Amygdala (tissue), 56 donors: ENCODE results near the gene PPT1.
A peak's percentile ranks its signal among the peaks of the same experiment; 100 is the strongest.

Experiments
- DNase-seq, 56 donors: peaks; one replicate each; lab custom pipeline; 2025; lab: John Stamatoyannopoulos, UW

Gene PPT1

GRCh38 chr1:40096977-40097782, at the start of gene PPT1:
TSS of gene PPT1 (minus strand) at chr1:40097252. CDS start at chr1:40097238, 14 bp downstream.
- DNase-seq, result peak; percentile 28 to 88 (median 71)

DNA sequence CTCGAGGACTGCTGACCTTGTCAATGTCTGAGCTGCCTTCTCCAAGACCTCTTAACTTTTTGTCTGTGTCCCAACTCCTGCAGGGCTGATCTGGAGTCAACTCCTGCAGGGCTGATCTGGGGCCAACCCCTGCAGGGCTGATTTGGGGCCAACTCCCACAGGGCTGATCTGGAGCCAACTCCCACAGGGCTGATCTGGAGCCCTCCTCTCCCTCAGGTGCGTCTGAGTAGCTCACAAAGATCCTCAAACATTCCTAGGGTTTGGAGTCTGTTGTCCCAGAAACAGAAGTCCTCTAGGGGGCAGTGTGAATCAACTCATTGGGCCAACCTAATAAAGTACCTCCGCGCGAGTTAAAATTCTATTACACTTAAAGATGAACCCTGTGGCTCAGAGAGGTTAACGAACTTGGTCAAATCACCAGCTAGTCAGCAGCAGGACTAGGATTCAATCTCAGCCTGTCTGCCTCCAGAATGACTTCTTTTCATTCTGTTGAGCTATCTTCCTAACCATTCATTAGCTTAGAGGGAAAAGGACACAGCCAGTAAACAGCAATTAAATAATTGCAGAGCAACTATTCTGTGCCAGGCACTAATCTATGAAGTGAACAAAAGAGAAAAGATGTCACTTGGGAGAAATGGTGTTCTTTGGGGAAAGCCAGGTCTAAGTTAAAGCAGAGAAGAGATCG, 47.0 kb upstream of the PPT1 start:
- DNase-seq, result peak in 22 of 56 donors; percentile 1 to 72 (median 16)

DNA sequence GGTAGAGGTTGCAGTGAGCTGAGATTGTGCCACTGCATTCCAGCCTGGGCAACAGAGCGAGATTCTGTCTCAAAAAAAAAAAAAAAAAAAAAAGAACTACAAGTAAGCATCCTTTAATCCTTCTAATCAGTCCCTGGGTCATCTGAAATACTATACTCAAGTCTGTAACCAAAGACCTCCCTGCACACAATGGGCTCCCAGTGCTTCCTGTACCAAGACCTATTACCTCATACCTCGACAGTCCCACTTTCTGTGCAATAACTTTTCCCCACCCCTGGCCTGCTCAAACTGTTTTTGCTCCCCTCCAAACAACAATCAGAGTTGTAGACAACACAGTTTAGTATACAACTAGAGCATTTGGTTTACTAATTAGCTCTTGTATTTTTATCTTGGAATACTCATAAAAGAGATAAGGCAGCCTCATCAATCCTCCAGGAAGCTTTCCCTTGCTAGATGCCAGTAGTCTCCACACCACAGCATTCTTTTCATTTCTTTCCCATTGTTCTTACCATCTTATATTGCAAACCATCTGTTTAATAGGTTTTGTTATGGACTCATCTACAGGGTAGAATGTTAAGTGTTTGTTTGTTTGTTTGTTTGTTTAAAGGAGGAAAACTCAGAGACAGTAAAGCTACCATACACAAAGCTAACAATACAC, 45.0 kb upstream of the PPT1 start:
- DNase-seq, result no peak

GRCh38 chr1:40140211-40140973, 43.3 kb upstream of the PPT1 start:
- DNase-seq, result no peak

DNA sequence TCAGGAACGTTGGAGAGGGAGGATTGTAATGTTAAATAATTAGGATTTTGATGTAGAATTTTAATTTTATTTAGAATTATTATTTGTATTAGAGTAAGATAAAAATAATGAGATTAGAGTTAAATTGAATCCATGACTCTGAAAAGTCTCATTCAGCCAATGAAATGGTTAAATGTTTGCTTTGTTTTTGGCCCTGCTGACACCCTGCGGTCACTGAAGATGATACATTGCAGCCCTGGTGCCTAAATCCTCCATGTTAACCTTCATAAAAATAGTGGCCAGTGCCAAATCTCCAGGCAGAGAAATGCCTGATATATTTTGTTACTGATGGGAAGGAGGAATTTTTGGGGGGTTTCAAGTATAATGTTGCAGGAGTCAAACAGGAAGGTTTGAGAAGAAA, 36.8 kb upstream of the PPT1 start:
- DNase-seq, result no peak

DNA sequence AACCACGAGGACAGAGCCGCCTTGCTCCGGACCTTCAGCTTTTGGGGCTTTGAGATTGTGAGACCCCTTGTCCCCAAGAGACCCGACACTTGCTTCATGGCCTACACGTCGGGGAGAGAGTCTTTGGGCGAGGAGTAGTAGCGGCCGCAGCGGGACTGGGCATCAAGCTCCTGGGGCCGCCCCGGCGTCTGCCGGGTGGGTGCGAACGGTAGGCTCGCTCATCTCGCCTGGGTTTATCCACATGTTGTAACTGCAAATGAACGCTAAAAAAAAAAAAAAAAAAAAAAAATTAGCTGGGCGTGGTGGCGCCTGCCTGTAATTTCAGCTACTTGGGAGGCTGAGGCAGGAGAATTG, 36.2 kb upstream of the PPT1 start:
- DNase-seq, result no peak

GRCh38 chr1:40132383-40133311, 35.6 kb upstream of the PPT1 start:
- DNase-seq, result peak in 8 of 56 donors; percentile 1 to 32 (median 6)

- DNase-seq, result no peak
These were observed 33.8 kb upstream of the PPT1 start for GRCh38 chr1:40130892-40131291.

DNA sequence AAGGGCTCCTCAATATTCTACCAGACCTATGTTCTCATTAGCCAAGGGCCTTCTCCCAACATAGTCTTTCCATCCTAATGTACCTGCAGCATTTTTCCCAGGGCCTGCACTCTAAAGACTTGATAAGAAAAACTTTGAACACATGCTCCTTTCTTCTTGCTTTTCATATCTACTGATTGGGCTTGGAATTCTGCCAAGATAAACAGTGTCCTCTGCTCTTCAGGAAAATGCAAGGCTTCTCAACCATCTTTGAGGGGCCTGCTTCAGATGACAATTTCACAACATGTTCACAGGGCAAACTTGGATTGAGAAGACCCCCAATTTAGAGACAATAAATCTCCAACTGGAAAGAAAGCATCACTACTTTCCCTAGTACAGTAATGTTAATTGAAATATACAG, 25.8 kb upstream of the PPT1 start:
- no peak for DNase-seq

GRCh38 chr1:40120128-40120527, 23.1 kb upstream of the PPT1 start:
- DNase-seq, result no peak

DNA sequence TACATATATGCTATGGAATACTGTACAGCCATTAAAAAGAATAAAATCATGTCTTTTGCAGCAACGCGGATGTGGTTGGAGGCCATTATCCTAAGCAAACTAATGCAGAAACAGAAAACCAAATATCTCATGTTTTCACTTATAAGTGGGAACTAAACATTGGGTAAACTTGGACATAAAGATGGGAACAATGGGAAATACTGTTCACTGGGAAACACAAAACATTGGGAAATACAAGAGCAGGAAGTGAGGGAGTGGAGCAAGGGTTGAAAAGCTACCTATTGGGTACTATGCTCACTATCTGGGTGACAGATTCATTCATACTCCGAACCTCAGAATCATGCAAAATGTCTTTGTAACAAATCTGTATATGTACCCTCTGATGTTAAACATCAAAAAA, 17.3 kb upstream of the PPT1 start:
- DNase-seq, result no peak

DNA sequence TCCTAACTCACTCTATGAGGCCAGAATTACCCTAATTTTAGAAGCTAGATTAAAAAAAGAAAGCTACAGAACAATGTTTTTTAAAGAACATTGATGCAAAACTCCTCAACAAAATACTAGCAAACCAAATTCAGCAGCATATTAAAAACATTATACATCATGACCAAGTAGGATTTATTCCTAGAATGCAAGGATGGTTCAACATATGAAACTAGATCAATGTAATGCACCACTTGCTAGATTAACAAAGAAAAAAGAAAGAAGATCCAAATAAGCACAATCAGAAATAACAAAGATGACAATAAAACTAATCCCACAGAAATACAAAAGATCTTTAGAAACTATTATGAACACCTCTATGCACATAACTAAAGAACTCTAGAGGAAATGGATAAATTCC, 13.3 kb upstream of the PPT1 start:
- DNase-seq, result no peak

DNA sequence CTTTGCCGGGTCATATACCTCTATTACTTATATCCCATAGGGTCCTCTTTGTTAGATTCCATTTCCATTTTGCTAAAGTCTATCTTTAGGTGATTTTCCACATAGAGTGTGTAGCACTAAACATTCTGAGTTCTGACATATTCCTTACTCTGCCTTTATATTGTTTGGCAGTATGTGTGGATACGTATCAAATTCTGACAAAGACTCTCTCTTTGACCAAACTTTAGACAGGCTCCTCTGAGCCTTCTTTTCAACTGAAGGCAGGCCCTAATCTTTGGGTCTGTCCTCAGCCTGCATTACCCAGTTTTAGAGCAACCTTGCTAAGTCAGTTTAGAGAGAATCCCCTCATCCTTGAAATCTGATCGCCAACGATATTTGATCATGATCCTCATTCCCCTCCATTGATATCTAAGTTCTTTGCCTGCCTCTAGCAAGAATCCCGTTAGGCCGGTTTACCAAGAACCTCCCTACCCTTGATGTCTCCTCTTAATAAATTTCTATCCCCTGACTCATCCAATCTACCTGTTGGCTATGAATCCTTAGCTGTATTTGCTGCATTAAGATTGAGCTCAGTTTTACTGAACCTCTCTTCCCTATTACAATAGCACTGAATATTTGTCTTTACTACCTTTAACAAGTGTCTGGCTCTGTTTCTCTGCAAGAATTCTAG, 10.4 kb upstream of the PPT1 start:
- no peak for DNase-seq

GRCh38 chr1:40105028-40105427, 8.0 kb upstream of the PPT1 start:
- DNase-seq, result no peak

DNA sequence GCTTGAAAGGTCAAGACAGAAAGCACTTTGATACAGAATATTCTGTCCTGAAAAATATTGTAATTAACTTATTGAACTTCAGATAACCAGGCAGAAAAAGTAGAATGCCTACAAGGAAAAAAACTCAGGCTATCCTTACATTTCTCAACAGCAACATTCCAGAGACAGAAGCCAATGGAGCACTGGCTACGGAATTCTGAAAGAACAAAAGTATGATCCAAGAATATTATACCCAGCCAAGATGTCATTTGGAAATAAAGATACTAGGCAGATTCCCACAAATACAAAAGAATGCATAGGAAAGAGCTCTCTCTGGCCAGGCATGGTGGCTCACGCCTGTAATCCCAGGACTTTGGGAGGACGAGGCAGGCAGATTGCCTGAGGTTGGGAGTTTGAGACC, 5.8 kb upstream of the PPT1 start:
- no peak for DNase-seq

- no peak for DNase-seq
These were observed 5.0 kb upstream of the PPT1 start for GRCh38 chr1:40102038-40102437.

DNA sequence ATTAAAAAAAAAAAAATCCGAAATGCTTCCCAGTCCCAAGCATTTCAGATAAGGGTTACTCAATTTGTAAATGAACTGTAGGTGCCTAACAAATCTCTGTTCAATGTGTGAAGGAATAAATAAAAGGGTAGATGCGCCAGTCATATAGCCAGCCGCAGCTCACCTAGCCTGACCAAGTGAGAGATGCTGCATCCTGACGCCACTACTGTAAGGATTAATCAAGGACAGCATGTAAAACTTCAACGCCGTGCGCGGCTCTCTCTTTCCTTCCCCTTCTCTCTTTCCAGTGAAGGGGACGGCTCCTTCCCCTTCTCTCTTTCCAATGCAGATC, 441 bp downstream of the PPT1 start:
- DNase-seq, result no peak

DNA sequence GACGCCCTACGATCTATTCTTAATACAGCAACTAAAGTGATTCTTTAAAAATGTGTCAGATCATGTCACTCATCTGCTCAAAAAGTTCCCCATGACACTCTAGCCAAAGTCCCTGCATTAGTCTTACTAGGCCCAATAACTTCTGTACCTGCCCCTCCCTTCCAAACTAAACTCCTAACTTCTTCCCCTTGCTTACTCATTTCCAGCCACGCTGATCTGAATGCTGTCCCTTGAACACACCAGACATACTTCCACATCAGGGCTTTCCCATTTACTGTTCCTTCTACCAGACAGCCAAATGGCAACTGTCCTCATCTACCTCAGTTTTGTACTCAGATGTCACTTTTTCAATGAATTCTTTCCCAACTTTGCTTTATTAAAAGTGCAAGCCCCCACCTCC, 1.2 kb downstream of the PPT1 start:
- no peak for DNase-seq

DNA sequence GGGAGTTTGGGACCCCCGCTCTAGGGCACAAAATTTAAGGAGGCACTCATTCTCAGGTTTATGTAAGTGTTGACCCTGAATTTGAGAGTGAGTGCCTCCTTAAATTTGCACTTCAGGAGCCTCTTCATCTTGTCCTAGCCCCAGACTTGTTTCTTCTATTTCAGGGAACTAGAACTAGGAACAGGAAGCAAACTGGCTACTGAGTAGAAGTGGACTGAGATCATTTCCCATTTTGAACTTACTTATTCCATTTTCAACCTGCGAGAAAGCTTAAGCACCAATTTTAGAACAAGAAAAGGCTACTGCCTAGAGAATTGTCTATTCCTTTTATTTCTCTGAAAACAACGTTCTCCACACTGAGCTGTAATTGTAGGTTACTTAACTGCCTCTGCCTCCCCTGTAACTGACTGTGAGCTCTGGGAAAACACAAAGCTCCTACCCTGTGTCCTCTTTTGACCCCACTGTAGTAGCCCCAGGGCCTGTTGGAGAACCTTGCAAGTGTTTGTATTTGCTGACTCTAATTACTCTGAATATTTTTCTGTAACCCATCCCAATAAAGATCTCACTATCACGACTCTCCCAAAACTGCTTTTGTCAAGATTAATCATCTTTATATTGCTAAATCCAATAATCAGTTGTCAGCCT, 2.5 kb downstream of the PPT1 start:
- no peak for DNase-seq
